ENCODE data around the gene EIF3A. TPM values are rescaled to one million over a fixed set of nuclear protein-coding genes. Genes with fewer than 3 reads are reported as not detected.

The EIF3A gene
- total and polyA plus RNA-seq, 2 of the 8 experiments (the other 6 are each of a cell fraction or from before 2014, with no cell fraction given), result 26.8 to 209 TPM

DNA sequence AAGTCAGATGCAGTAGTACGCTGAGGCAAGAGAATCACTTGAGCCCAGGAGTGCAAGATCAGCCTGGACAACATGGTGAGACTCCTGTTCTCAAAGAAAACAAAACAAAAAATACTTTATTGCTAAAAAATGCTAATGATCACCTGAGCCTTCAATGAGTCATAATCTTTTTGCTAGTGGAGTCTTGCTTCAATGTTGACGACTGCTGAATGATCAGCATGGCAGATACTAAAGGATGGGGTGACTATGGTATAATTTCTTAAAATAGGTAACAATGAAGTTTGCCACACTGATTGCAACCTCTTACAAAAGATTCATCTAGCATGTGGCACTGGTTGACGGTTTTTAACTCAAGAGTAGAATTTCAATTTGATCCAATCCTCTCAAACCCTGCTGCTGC, 28.8 kb downstream of the EIF3A start:
- ChIA-PET CTCF (ENCODE audit: partially characterized antibody) (no interaction called here), POLR2A (ENCODE audit: partially characterized antibody) (interaction anchor here (2.1 to 3.3 kb wide), 2 partner anchors 11 to 19 kb away, joined by 8 to 19 read pairs; no protein-coding TSS in a partner anchor)
- H3K23me2 ChIP-seq (ENCODE audit: low read depth, low read length), result no peaks in the 10 kb centered on the region
- no peak overlapping the region for H4K91ac ChIP-seq (replicated peaks; ENCODE audit: insufficient read length, low read length)
- H3K79me1 ChIP-seq (ENCODE audit: low read depth, low read length), result peaks cover 6% of the 10 kb centered on the region; the same call in 1 of the 2 replicates
- no peak overlapping the region for H3K4me2 ChIP-seq (ENCODE audit: insufficient read depth in 1 of 2, low read depth in 2 of 2, low read length in 2 of 2)
- H3K79me2 ChIP-seq (ENCODE audit: control insufficient read depth in 1 of 2, insufficient read depth in 2 of 2, low read length in 2 of 2), result peaks cover 0 to 90% of the 10 kb centered on the region in 2 experiments; a peak in 3 of 4 replicates
- H3K14ac ChIP-seq (ENCODE audit: insufficient read length), result no peak overlapping the region
- H2BK5ac ChIP-seq (ENCODE audit: low read depth, low read length), result no peak overlapping the region
- no peak overlapping the region for H3K27ac ChIP-seq (ENCODE audit: low read depth, low read length)
- H2AFZ ChIP-seq (ENCODE audit: low read length), result no peak overlapping the region
- no peak overlapping the region for H3K23ac ChIP-seq (ENCODE audit: insufficient read length)
- H3K18ac ChIP-seq (ENCODE audit: extremely low read depth, low read length), result no peak overlapping the region
- H2BK12ac ChIP-seq (ENCODE audit: low read depth, low read length), result no peak overlapping the region
- H2BK15ac ChIP-seq (ENCODE audit: low read length), result no peak overlapping the region
- H4K5ac ChIP-seq (ENCODE audit: insufficient read length, low read depth, low read length), result no peak overlapping the region
- no peaks in the 10 kb centered on the region for H3K27me3 ChIP-seq (replicated peaks in 1 of 4; ENCODE audit: control insufficient read depth in 3 of 4, extremely low read depth in 1 of 4, insufficient read depth in 3 of 4, low read length in 3 of 4)
- FAIRE-seq, result no peak
- no peak overlapping the region for H3K4me3 ChIP-seq (ENCODE audit: extremely low read depth in 1 of 4, insufficient read depth in 2 of 4, low read depth in 3 of 4, low read length in 4 of 4)
- no peak overlapping the region for H2AK5ac ChIP-seq (ENCODE audit: low read depth, low read length)
- no peak overlapping the region for H2BK20ac ChIP-seq (ENCODE audit: low read length)
- H3K36me3 ChIP-seq (ENCODE audit: control insufficient read depth in 2 of 4, insufficient read depth in 4 of 4, low read length in 3 of 4), result peaks cover 49 to 100% (median 87%) of the 10 kb centered on the region in 4 experiments
- H3K56ac ChIP-seq (replicated peaks; ENCODE audit: insufficient read length, low read depth, low read length), result no peak overlapping the region
- no peak overlapping the region for H4K8ac ChIP-seq (ENCODE audit: extremely low read depth, insufficient read depth, low read length)
- H3K9me3 ChIP-seq (ENCODE audit: insufficient read depth in 2 of 2, low read depth in 1 of 2, low read length in 1 of 2), result no peaks in the 10 kb centered on the region
- no peak for TF ChIP-seq HDAC6 (IDR thresholded peaks at IDR 0.05; ENCODE audit: low read depth, low read length)
- TF ChIP-seq CBX8 (IDR thresholded peaks at IDR 0.05; ENCODE audit: borderline replicate concordance, low read depth, low read length), result no peak
- TF ChIP-seq POLR2A (IDR thresholded peaks at IDR 0.05; ENCODE audit: control extremely low read depth in 1 of 2, low read depth in 2 of 2, low read length in 2 of 2), result peak in 1 of 2 experiments; percentile 33; a peak in 1 of 3 replicates
- no peak for TF ChIP-seq EZH2 (IDR thresholded peaks at IDR 0.05; ENCODE audit: low read depth, low read length, severe bottlenecking)
- H3K4me1 ChIP-seq (replicated peaks in 1 of 4; ENCODE audit: control insufficient read depth in 3 of 4, insufficient read depth in 4 of 4, low read length in 3 of 4), result no peaks in the 10 kb centered on the region
- 87% methylated on average over 3 of the region's 3 CpGs; no CpG with 5 or more reads in 1 of the 2 experiments for WGBS, 2 experiments (ENCODE audit: extremely low coverage in 1 of 2, insufficient coverage in 1 of 2, insufficient read length in 1 of 2, insufficient replicate concordance in 2 of 2, low coverage in 1 of 2, low lambda C conversion rate in 2 of 2, missing lambda C conversion rate in 1 of 2)
- H4K20me1 ChIP-seq (replicated peaks in 1 of 2; ENCODE audit: control insufficient read depth in 1 of 2, insufficient read depth in 2 of 2, low read length in 2 of 2), result peaks cover 10 to 14% of the 10 kb centered on the region in 2 experiments
- no peak overlapping the region for H3K4ac ChIP-seq (replicated peaks; ENCODE audit: insufficient read length, low read depth, low read length)
- no peak overlapping the region for H2BK120ac ChIP-seq (replicated peaks; ENCODE audit: low read depth, low read length)
- H3K9ac ChIP-seq (replicated peaks in 1 of 4; ENCODE audit: extremely low read depth in 1 of 4, low read depth in 3 of 4, low read length in 3 of 4), result no peak overlapping the region
- DNase-seq (ENCODE audit: low read depth in 1 of 2, low spot score in 2 of 2), result no peak
